Measurements from ENCODE around the gene SLC25A23.

SLC25A23 gene

DNA sequence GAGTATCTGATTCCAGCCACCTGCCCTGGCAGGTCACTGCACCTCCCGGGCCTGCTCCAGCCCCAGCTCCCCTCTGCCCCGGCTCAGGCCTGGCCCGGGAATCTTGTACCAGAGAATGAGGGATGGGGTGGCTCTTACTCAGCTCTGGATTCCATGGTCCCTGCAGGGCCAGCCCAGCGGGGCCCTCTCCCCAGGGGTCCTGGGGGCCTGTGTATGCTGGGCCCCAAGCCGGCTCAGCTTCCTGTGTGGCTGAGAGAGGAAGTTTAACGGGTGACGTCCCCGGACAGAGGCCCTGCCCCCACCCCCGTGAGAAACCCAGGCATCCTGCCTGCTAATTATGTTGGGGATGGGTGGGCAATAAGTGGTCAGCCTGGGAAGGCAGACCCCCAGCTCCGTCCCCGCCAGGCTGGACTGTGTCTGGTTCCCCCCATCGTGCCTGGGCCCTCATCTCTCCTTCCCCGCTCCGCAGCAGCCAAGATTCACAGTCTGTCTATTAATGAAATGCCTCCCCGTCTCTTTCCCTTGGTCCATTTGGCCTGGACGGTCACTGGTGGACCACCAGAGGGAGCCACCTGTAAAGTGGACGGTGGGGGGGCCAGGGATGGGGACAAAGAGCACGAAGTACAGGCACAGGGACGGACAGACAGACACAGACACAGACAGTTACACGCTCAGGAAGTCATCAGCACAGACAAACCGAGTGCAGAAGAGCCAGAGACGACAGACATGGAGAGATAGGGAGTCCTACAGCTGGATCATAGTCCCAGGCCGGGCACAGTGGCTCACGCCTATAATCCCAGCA is 22.1 kb upstream of the SLC25A23 start, which contains the start of gene DENND1C:
DENND1C (minus strand) TSS at position 247 of the 802 bp plus-strand sequence; CDS start at position 155, 92 bp downstream.
- no peak for DNase-seq (ENCODE audit: low read depth)

DNA sequence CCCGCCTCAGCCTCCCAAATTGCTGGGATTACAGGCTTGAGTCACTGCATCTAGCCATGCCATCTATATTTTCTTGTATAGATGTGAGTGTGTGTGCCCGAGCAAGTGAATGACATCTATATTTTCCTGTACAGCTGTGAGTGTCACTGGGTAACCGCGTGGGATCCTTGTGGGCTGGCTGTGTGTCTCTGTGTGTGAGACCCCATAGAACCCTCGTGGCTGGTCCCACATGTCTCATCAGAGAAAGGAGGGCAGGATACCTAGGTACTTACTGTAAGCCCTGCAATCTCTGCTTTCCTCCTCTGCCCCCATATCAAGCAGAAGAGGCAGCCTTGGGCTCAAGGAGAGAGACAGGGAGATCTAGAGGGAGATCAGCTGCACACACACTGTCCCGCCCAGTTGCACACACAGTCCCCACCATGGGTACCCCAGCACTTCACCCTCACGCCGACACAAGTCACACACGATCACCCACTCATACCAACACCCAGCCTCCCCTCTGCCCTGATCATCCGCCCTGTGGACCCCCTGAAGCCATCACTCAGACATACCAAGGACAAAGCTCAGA is 21.3 kb upstream of the SLC25A23 start:
- no peak for DNase-seq (ENCODE audit: low read depth)

- DNase-seq (ENCODE audit: low read depth), result no peak
Measured at GRCh38 chr19:6479836-6480398, 20.3 kb upstream of the SLC25A23 start.

DNA sequence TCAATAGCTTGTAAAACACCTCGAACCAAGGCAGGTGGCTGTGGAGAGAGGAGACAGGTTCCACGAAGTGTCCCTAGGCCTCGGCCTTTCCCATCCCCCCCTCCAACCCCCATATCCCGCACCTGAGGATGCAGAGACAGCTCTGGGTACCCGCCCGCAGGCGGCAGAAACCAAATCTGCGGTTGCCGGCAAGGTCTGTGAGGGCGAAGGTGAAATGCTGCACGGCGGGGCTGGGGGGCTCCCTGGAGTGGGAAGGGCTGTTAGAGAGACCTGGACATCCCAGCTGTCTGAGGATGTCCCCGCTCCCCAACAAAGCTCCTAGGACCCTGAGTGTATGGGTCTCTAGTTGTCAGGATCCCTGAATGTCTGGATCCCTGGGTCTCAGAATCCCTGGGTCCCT is 19.2 kb upstream of the SLC25A23 start:
- no peak for DNase-seq (ENCODE audit: low read depth)

GRCh38 chr19:6476896-6477431 is 17.4 kb upstream of the SLC25A23 start:
- DNase-seq (ENCODE audit: low read depth), result no peak

- peak; percentile 48 for DNase-seq (ENCODE audit: low read depth)
Measured at GRCh38 chr19:6476155-6476895, 16.7 kb upstream of the SLC25A23 start.

GRCh38 chr19:6475321-6476108 is 15.9 kb upstream of the SLC25A23 start:
- no peak for DNase-seq (ENCODE audit: low read depth)

GRCh38 chr19:6473647-6474046 is 14.1 kb upstream of the SLC25A23 start:
- DNase-seq (ENCODE audit: low read depth), result no peak

DNA sequence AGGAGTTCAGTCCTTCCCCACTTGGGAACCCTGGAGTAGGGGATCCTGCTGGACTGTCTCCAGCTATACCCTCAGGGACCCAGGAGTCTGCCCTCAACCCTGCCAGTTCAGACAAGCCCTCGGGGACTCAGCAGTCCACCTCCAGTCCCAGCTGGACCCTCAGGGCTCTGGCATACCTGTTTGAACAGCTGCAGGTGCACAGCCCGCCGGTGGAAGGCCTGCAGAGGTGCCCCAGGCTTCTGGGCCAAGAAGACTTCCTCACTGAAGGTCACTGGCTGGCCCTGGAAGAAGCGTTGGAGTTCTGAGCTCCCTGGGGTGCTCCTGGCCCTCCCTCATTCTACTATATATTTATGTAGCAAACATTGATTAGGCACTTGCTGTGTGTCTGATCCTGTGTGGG is 13.1 kb upstream of the SLC25A23 start:
- DNase-seq (ENCODE audit: low read depth), result no peak

GRCh38 chr19:6471076-6471475 is 11.5 kb upstream of the SLC25A23 start:
- no peak for DNase-seq (ENCODE audit: low read depth)

GRCh38 chr19:6470173-6470572 is 10.6 kb upstream of the SLC25A23 start:
- no peak for DNase-seq (ENCODE audit: low read depth)

- DNase-seq (ENCODE audit: low read depth), result no peak
Measured at GRCh38 chr19:6467384-6467783, 7.8 kb upstream of the SLC25A23 start.

DNA sequence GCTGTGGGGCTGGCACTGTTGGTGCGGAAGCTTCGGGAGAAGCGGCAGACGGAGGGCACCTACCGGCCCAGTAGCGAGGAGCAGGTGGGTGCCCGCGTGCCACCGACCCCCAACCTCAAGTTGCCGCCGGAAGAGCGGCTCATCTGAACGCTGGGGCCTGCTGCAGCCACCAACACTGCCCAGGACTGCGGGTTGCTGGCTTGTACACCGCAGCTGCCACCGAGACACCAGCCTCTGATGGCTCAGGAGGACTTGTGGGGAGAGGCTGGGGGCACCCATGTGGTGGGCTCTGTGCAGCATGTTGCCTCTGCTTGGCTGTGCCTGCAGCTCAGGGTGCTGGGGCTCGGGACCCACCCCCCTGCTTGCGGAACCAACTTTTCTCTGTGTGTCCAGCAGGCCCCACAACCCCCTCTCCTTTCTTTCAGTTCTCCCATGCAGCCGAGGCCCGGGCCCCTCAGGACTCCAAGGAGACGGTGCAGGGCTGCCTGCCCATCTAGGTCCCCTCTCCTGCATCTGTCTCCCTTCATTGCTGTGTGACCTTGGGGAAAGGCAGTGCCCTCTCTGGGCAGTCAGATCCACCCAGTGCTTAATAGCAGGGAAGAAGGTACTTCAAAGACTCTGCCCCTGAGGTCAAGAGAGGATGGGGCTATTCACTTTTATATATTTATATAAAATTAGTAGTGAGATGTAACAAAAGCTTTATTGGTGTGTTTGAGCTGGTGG is 7.1 kb upstream of the SLC25A23 start:
- DNase-seq (ENCODE audit: low read depth), result no peak

GRCh38 chr19:6465663-6466062 is 6.1 kb upstream of the SLC25A23 start:
- no peak for DNase-seq (ENCODE audit: low read depth)

DNA sequence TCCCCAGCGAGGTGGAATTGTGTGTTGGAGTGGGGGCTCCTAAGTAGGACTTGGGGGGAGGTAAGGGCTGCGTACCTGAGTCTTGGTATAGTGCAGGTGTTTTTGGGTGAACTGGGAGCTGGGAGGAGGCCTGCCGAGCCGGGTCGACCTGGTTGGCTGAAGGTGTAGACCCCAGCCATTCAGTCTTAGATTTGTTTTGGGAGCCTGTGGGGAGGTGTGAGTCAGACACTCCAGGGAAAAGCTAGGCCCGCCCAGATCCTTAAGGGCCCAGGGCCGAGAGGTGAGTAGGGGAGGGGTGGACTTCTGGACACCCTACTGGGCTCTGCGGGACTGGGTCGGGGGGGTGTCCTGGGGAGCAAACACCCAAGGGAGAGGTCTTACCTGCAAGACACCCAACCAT is 5.4 kb upstream of the SLC25A23 start:
- DNase-seq (ENCODE audit: low read depth), result no peak

DNA sequence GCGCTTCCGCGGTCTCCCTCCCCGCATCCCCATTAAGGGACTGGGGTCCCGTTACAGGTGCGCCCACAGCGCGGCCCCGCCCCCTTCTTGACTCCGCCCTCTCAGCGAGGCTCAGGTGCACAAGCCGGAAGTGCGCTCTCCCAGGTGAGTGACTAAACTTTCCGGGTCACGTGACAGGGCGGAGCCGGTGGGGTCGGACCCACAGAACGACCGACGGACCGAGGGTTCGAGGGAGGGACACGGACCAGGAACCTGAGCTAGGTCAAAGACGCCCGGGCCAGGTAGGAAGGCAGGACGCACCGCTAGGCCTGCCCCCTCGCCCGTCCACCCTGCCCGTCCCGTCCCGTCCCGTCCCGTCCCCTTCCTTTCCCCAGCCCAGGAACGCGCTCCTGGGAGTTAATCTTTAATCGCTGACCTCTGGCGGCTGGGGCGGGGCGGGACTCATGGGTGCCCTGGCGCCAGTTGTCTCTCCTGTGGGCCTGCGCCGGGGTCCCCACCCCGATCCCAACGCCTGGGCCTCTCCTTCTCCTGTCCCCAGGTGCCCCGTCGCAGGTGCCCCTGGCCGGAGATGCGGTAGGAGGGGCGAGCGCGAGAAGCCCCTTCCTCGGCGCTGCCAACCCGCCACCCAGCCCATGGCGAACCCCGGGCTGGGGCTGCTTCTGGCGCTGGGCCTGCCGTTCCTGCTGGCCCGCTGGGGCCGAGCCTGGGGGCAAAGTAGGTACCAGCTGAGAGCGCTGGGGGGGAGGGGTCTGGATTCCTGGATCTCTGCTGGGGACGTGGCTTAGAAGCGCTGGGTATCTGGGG is 4.7 kb upstream of the SLC25A23 start, which contains the start of gene CRB3:
CRB3 (plus strand) TSS at position 202 of the 804 bp plus-strand sequence; CDS start at position 633, 431 bp downstream.
- DNase-seq (ENCODE audit: low read depth), result no peak

GRCh38 chr19:6460099-6460884 is 700 bp upstream of the SLC25A23 start:
- peak; percentile 99 for DNase-seq (ENCODE audit: low read depth)

- no peak for DNase-seq (ENCODE audit: low read depth)
Measured at GRCh38 chr19:6458695-6459261, 814 bp downstream of the SLC25A23 start.

All from iris pigment epithelial cell (primary cell).